HG02973 (cell line): Measurements from ENCODE around the gene FIZ1.
A peak's percentile ranks its signal among the peaks of the same experiment; 100 is the strongest.

Experiments used
- ATAC-seq: cut with Tn5 transposase; IDR thresholded peaks from one replicate; pipeline ENCODE4 v1.9.1; 2021; ENCODE audit warnings: moderate library complexity; ENCODE audit not compliant: unreplicated experiment

The FIZ1 gene

DNA sequence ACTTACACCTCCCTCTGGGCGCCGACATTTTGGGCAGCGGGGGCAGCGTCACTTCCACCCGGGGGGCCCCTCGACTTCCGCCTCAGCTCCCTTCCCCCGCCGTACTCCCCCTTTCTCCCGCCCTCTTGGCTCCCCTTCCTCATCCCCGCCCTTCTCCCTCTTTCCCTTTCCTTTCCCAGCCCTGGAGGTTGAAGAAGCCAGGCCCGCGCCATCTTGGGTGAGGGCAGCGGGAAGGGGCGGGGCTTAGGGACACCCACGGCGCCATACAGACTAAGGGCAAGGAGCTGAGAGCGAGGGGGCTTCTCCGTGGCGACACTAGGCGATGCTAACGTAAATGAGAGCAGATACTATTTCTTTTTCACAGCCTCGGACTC lies at the start of gene FIZ1:
FIZ1 (minus strand) TSS at position 50 of the 374 bp plus-strand sequence. CDS start 1,652 bp downstream, outside the sequence.
- ATAC-seq = peak; percentile 55

GRCh38 chr19:55648585-55649267 lies 49.4 kb upstream of the FIZ1 start:
- ATAC-seq = no peak

GRCh38 chr19:55647732-55648584 lies 48.6 kb upstream of the FIZ1 start, which contains the start of gene CCDC106:
Gene CCDC106, plus strand, starts transcription at chr19:55648212. Its CDS starts 835 bp downstream, at chr19:55649047.
- ATAC-seq = no peak

DNA sequence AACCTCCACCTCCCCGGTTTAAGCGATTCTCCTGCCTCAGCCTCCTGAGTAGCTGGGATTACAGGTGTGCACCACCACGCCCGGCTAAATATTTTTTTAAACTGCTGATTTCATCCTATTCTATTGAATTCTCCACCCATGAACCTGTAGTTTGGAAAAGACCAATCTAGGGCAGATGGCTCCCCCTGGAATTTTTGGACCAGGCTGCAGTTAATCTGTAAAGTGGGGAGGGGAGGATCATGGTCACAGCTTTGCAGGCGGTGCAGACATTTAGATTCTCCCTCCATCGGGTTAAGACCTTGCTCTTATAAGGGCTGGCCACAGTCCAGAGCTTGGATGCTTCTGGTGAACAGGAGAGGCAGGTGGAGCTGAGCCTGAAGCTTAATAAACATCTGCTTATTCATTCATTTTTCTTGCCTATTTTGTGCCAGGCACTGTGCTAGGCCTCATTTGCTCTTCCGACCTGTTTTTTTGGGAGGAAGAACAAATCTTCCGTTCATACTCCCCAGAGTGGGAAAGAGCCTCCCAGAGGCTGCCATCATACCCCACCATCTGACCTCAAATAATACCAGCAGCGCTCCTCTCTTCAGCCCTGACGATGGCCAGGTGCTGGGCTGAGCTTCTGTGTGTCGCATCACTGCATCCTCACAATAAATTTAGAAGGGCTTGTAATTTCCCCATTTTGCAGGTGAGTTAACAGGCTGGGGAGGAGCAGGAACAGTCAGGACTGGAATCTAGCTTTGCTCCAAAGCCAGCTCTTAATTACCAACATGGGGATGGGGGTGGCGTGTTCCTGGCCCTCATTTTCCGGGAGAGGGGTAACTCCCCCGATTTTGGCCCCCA lies 47.8 kb upstream of the FIZ1 start:
- no peak for ATAC-seq

DNA sequence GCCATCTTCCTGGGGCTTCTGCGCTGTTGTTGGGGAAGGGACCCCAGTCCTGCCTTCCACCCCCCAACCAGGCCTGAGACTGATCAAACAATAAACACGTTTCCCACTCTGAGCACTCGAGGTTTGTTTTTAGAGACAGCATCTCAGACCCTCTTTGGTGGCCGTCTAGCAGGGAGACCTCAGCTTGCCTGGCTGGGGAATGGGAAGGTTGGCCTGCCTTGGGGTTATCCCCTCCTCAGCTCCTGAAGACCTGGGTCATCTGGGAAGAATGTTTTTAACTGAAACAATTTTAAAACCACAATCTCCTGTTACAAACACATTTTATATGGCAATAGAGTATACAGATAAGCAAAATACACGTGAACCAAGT lies 46.2 kb upstream of the FIZ1 start:
- ATAC-seq = no peak

DNA sequence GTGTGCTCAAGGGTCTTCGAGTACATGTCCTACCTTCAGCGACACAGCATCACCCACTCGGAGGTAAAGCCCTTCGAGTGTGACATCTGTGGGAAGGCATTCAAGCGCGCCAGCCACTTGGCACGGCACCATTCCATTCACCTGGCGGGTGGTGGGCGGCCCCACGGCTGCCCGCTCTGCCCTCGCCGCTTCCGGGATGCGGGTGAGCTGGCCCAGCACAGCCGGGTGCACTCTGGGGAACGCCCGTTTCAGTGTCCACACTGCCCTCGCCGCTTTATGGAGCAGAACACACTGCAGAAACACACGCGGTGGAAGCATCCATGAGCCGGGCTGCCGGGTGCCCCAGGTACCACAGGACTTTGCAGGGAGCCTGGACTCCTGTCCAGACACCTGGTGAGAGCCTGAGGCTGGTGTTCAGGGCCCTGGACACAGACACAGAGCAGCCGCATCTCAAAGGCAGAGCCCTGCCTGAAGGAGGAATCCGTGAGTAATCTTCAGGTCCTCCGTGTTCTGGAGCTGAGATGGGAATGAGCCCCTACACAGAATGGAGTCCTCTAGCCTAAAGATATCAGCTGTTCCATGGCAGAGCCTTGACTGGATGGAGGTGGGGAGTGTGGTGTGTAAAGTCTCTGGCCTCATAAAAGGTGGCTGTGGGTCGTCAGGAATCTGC lies 45.7 kb upstream of the FIZ1 start:
- ATAC-seq = no peak

GRCh38 chr19:55644191-55644833 lies 45.0 kb upstream of the FIZ1 start:
- no peak for ATAC-seq

DNA sequence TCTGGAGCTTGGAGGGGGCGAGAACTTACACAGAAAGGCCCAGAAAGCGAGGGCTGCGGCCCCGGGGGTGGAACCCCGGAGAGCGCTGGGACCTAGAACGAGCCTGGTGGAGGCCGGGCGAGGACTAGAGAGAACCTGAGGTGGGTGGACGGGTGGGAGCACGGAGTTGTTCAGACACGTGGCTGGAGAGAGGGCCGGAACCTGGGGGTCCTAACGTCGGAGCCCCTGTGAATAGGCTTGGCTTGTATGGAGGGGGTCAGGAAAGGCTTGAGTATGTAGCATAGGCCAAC lies 44.5 kb upstream of the FIZ1 start:
- no peak for ATAC-seq

GRCh38 chr19:55643003-55643886 lies 43.9 kb upstream of the FIZ1 start, which contains the start of gene ZNF581:
Gene ZNF581, plus strand, starts transcription at chr19:55643649. Its CDS starts 923 bp downstream, at chr19:55644572.
- peak; percentile 23 for ATAC-seq

GRCh38 chr19:55642153-55643002 lies 43.1 kb upstream of the FIZ1 start:
- no peak for ATAC-seq

DNA sequence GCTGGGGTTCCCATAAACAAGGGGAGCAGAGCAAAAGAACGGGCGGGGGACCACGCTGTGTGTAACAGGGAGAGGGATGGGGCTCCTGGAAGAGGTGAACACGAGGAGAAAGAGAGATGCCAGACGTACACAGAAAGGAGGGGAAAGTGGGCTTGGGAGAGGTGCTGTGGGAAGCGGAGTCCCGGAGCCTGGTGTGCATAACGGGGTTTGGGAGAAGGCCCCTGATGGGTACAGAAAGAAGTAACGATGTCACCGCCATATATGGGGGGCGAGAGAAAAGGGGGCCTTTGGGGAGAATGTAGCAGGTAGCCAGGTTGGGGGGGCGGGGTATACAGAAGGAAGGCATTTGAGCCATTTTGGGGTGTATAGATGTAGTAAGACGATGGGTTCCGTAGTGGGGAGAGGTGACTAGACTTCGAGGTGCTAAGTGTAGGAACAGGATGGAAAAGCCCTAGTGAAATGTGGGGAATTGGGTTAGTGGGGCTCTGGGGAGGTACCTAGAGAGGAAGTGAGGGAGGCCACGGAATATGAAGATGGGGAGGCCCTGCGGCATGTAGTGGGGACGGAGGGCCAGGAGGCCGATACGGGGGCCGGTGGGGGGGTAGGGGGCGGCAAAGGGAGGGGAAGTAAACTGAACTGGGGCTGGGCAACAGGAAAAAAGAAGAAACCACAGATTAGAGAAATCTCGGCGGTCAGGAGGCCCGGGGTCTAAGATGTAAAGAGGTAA lies 42.3 kb upstream of the FIZ1 start:
- no peak for ATAC-seq

DNA sequence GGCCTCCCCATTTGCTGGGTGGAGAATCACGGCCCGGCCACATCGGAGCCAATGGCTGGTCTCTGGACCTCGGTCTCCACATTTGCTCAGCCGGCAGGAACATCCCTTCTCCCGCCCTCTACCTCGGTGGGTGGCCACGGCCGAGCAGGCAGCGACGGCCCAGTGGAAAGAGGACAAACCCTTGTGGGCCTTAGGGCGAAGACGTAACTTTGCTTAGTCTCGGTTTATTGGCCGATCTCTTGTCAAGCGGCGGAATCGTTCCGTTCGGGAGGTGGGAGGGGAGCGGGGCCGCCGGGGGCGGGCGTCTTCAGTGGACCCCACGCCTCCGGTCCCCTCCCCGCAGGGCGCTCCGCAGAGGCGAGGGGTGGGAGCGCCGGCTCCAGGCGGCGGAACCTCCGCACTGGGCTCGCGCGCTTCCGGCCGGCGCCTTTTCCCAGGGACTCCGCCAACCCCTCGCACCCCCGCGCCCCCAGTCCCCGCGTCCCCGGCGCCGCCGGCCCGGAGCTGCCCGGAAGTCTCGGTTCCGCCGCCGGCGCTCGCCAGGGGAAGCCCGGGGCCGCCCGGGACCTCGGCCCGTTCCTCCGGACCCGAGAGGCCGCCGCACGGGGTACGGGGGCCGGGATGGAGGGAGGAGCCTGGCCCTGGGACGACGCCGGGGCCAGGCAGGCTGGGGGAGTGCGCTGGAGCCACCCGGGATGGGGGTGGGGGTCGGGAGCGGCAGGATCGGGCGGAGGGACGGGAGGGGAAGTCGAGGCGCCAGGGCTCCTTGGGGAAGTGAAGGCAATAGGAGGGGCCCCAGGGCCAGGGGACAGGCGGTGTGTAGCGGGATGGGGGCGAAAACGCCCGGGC lies 41.5 kb upstream of the FIZ1 start, which contains the start of gene ZNF580:
ZNF580 (plus strand) TSS at position 426 of the 849 bp plus-strand sequence. CDS start 1,507 bp downstream, outside the sequence.
- ATAC-seq = no peak

DNA sequence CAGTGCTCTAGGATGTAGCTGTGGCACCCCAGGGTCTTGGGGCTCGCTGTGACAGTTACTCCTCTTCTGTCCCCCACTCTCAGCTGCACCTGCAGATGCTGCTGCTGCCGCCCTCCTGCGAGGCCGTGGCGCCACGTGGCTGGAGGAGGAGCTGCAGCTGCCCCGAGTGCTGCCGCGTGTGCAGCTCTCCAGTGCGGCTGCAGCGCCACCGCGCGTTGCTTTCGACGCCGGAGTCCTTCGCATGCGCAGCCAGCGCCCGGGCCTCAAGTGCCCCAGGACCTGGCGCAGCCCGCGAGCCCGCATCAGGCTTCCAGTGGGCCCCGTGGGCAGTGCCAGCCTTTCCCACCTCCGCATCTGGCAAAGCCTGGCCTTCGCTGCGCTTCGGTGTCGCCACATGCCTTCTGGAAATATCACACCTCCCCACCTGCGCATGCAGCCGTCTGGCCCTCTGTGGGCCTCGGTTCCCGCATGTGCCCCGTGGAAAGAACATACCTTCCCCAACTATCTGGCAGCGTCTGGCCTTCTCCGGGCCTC lies 40.8 kb upstream of the FIZ1 start:
- ATAC-seq = no peak

DNA sequence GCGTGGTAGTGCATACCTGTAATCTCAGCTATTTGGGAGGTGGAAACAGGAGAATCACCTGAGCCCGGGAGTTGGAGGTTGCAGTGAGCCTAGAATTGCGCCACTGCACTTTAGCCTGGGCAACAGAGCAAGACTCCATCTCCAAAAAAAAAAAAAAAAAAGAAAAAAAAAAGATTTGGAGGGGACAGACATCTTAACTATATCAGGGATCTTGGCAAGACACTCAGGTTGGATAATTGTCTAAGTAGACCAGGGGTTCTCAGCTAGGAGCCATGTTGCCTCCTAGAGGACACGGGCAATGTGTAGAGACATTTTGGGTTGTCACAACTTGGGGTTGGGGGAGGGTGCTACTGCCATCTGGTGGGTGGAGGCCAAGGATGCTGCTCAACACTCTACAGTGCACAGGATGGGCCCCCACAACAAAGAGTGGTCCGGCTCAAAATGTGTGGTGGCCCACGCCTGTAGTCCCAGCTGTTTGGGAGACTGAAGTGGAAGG lies 39.6 kb upstream of the FIZ1 start:
- ATAC-seq = no peak

- ATAC-seq = no peak
These were observed 38.2 kb upstream of the FIZ1 start for GRCh38 chr19:55637534-55637933.

- ATAC-seq = no peak
These were observed 37.4 kb upstream of the FIZ1 start for GRCh38 chr19:55636723-55637122.
